Hepatocyte (in vitro differentiated cells): ENCODE results near the gene ABCA10. TPM values are rescaled to one million over a fixed set of nuclear protein-coding genes. Genes with fewer than 3 reads are reported as not detected.
A peak's percentile ranks its signal among the peaks of the same experiment; 100 is the strongest.

Experiments used
- DNase-seq: peaks from one replicate; pipeline ENCODE4 v3.0.0-alpha.2; 2016; ENCODE audit warnings: low spot score
- H2AFZ ChIP-seq: fragments of 200-600 bp; sonication (generic); 2 replicates; pipeline ENCODE4 v1.6.0; 2016; ENCODE audit warnings: antibody characterized with exemption, mild to moderate bottlenecking
- H3K27ac ChIP-seq: fragments of 200-600 bp; sonication (generic); 2 replicates; pipeline ENCODE4 v1.5.1; 2016; ENCODE audit warnings: mild to moderate bottlenecking
- H3K27me3 ChIP-seq: fragments of 200-600 bp; sonication (generic); 2 replicates; pipeline ENCODE4 v1.6.1; 2016
- H3K36me3 ChIP-seq: fragments of 200-600 bp; sonication (generic); replicated peaks from 2 replicates; pipeline ENCODE4 v1.5.1; 2016; ENCODE audit warnings: low read depth; ENCODE audit not compliant: insufficient read depth
- H3K4me1 ChIP-seq: fragments of 200-600 bp; sonication (generic); 2 replicates; pipeline ENCODE4 v1.5.1; 2016; ENCODE audit warnings: mild to moderate bottlenecking, moderate library complexity; ENCODE audit not compliant: insufficient read depth
- H3K4me2 ChIP-seq: fragments of 200-600 bp; sonication (generic); 2 replicates; pipeline ENCODE4 v1.6.0; 2016
- H3K4me3 ChIP-seq: fragments of 200-600 bp; sonication (generic); 2 replicates; pipeline ENCODE4 v1.5.1; 2016; ENCODE audit warnings: mild to moderate bottlenecking
- H3K79me2 ChIP-seq: fragments of 200-600 bp; sonication (generic); 2 replicates; pipeline ENCODE4 v1.6.0; 2017; ENCODE audit warnings: mild to moderate bottlenecking
- H3K9me2 ChIP-seq: fragments of 200-600 bp; sonication (generic); replicated peaks from 2 replicates; pipeline ENCODE4 v1.6.0; 2017; ENCODE audit warnings: mild to moderate bottlenecking; ENCODE audit not compliant: insufficient read depth
- H3K9me3 ChIP-seq: fragments of 200-600 bp; sonication (generic); 2 replicates; pipeline ENCODE4 v1.5.1; 2016; ENCODE audit warnings: low read depth, mild to moderate bottlenecking
- H4K20me1 ChIP-seq: fragments of 200-600 bp; sonication (generic); 2 replicates; pipeline ENCODE4 v1.6.0; 2016; ENCODE audit warnings: mild to moderate bottlenecking; ENCODE audit not compliant: insufficient read depth, poor library complexity, severe bottlenecking
- CTCF ChIP-seq: fragments of 200-600 bp; sonication (generic); IDR thresholded peaks from 2 replicates; pipeline ENCODE4 v1.5.1; 2016; ENCODE audit warnings: antibody characterized with exemption, mild to moderate bottlenecking; ENCODE audit not compliant: poor library complexity
- EZH2 ChIP-seq: fragments of 200-600 bp; sonication (generic); IDR thresholded peaks from 2 replicates; pipeline ENCODE4 v1.6.1; 2016; ENCODE audit warnings: antibody characterized with exemption, mild to moderate bottlenecking, borderline replicate concordance
- EZH2phosphoT487 ChIP-seq: fragments of 200-600 bp; sonication (generic); IDR thresholded peaks from one replicate; pipeline ENCODE4 v1.6.1; 2018; ENCODE audit warnings: antibody characterized with exemption, mild to moderate bottlenecking, low read depth, moderate library complexity; ENCODE audit not compliant: unreplicated experiment, severe bottlenecking
- WGBS: methylation state at CpG from one replicate; pipeline ENCODE4 v1.1.6; 2016; ENCODE audit warnings: low lambda C conversion rate; ENCODE audit errors: missing lambda C conversion rate; 5-methylcytosine and 5-hydroxymethylcytosine counted together
- polyA plus RNA-seq: library from polyadenylated mRNA; unstranded; fragments of >200 nt; fragmentation: Nextera tagmentation; extraction: Ambion mirVana; gene quantifications from 2 replicates; pipeline ENCODE4 v1.2.1, GENCODE V29; 2016
- total RNA-seq: library from RNA; depleted of rRNA; stranded (reverse); fragments of >200 nt; gene quantifications from 2 replicates; pipeline ENCODE4 v1.2.3, GENCODE V29; 2014

Gene ABCA10
- total and polyA plus RNA-seq, 2 experiments from 2014 or later = 4.7 TPM; not detected in 1

- no peaks in the 10 kb centered on the region for H3K79me2 ChIP-seq
- H3K27me3 ChIP-seq = no peaks in the 10 kb centered on the region
- H3K4me1 ChIP-seq = no peaks in the 10 kb centered on the region
- H4K20me1 ChIP-seq = no peaks in the 10 kb centered on the region
- no peak overlapping the region for H2AFZ ChIP-seq
- H3K4me3 ChIP-seq = no peak overlapping the region
- no peak overlapping the region for H3K4me2 ChIP-seq
- DNase-seq = no peak
- H3K9me2 ChIP-seq = no peaks in the 10 kb centered on the region
- 52% methylated on average over 3 of the region's 3 CpGs for WGBS
- H3K27ac ChIP-seq = no peak overlapping the region
- no peaks in the 10 kb centered on the region for H3K36me3 ChIP-seq
- H3K9me3 ChIP-seq = peaks cover 3% of the 10 kb centered on the region
- TF ChIP-seq CTCF (no peak), EZH2phosphoT487 (no peak), EZH2 (no peak)
Measured at GRCh38 chr17:69134112-69134511, 94.5 kb downstream of the ABCA10 start.

GRCh38 chr17:69130627-69131296, 97.9 kb downstream of the ABCA10 start:
- Histone ChIP-seq H3K4me1 (no peaks in the 10 kb centered on the region), H3K9me3 (no peaks in the 10 kb centered on the region), H4K20me1 (no peaks in the 10 kb centered on the region), H3K4me3 (no peak overlapping the region), H3K4me2 (no peak overlapping the region), H3K9me2 (no peaks in the 10 kb centered on the region), H3K27me3 (no peaks in the 10 kb centered on the region), H2AFZ (no peak overlapping the region), H3K79me2 (no peaks in the 10 kb centered on the region), H3K27ac (peak overlapping the region; percentile 27), H3K36me3 (no peaks in the 10 kb centered on the region)
- TF ChIP-seq CTCF = no peak
- no peak for TF ChIP-seq EZH2phosphoT487
- TF ChIP-seq EZH2 = no peak
- 55% methylated on average over 6 of the region's 6 CpGs for WGBS
- no peak for DNase-seq

- no peak overlapping the region for H3K4me3 ChIP-seq
- H3K79me2 ChIP-seq = no peaks in the 10 kb centered on the region
- no peaks in the 10 kb centered on the region for H3K27me3 ChIP-seq
- no peaks in the 10 kb centered on the region for H3K9me3 ChIP-seq
- DNase-seq = no peak
- WGBS = 71% methylated on average over 1 of the region's 1 CpG
- H3K4me1 ChIP-seq = no peaks in the 10 kb centered on the region
- no peak overlapping the region for H3K27ac ChIP-seq
- no peaks in the 10 kb centered on the region for H3K9me2 ChIP-seq
- no peaks in the 10 kb centered on the region for H4K20me1 ChIP-seq
- no peaks in the 10 kb centered on the region for H3K36me3 ChIP-seq
- no peak overlapping the region for H2AFZ ChIP-seq
- TF ChIP-seq CTCF (no peak), EZH2phosphoT487 (no peak), EZH2 (no peak)
- no peak overlapping the region for H3K4me2 ChIP-seq
Measured at GRCh38 chr17:69123626-69124025, 105.0 kb downstream of the ABCA10 start.

GRCh38 chr17:69122065-69122464, 106.6 kb downstream of the ABCA10 start:
- no peak for DNase-seq
- Histone ChIP-seq H3K27ac (no peak overlapping the region), H3K9me3 (no peaks in the 10 kb centered on the region), H2AFZ (no peak overlapping the region), H3K9me2 (no peaks in the 10 kb centered on the region), H3K4me2 (no peak overlapping the region), H4K20me1 (no peaks in the 10 kb centered on the region), H3K4me1 (no peaks in the 10 kb centered on the region), H3K36me3 (no peaks in the 10 kb centered on the region), H3K27me3 (no peaks in the 10 kb centered on the region), H3K79me2 (no peaks in the 10 kb centered on the region), H3K4me3 (no peak overlapping the region)
- 89% methylated on average over 5 of the region's 5 CpGs for WGBS
- TF ChIP-seq CTCF = no peak
- TF ChIP-seq EZH2 = no peak
- TF ChIP-seq EZH2phosphoT487 = no peak
